GM06990 (cell line): Measurements from ENCODE around the gene EWSR1.

ENCODE experiments used
- DNase-seq: peaks from one replicate; pipeline ENCODE4 v3.0.0-alpha.2; 2011; ENCODE audit not compliant: insufficient read length; ENCODE audit errors: extremely low read depth
- H3K27me3 ChIP-seq: replicated peaks from 2 replicates; pipeline ENCODE4 v1.6.0; 2011; ENCODE audit warnings: low read length; ENCODE audit not compliant: control insufficient read depth, insufficient read depth
- H3K36me3 ChIP-seq: 2 replicates; pipeline ENCODE4 v1.5.1; 2011; ENCODE audit warnings: low read length; ENCODE audit not compliant: control insufficient read depth, insufficient read depth
- H3K4me3 ChIP-seq: replicated peaks from 2 replicates; pipeline ENCODE4 v1.5.1; 2011; ENCODE audit warnings: low read depth, mild to moderate bottlenecking, control low read depth, low read length
- CTCF ChIP-seq: IDR thresholded peaks from 2 replicates; pipeline ENCODE4 v1.5.1; 2011; ENCODE audit warnings: low read length, control low read depth, mild to moderate bottlenecking, inconsistent platforms; ENCODE audit not compliant: insufficient read depth, poor library complexity, severe bottlenecking

The EWSR1 gene

GRCh38 chr22:29224859-29225410 is 43.1 kb upstream of the EWSR1 start:
- no peaks in the 10 kb centered on the region for H3K27me3 ChIP-seq
- no peak for DNase-seq
- no peak for TF ChIP-seq CTCF
- no peak overlapping the region for H3K4me3 ChIP-seq
- no peaks in the 10 kb centered on the region for H3K36me3 ChIP-seq

- Histone ChIP-seq H3K36me3 (no peaks in the 10 kb centered on the region), H3K27me3 (no peaks in the 10 kb centered on the region), H3K4me3 (no peak overlapping the region)
- TF ChIP-seq CTCF = no peak
- DNase-seq = no peak
Measured at GRCh38 chr22:29225422-29226090, 42.5 kb upstream of the EWSR1 start.

GRCh38 chr22:29226351-29226981 is 41.6 kb upstream of the EWSR1 start:
- DNase-seq = no peak
- TF ChIP-seq CTCF = no peak

GRCh38 chr22:29230972-29231875 is 36.8 kb upstream of the EWSR1 start:
- H3K36me3 ChIP-seq = no peaks in the 10 kb centered on the region
- TF ChIP-seq CTCF = no peak
- no peak for DNase-seq

More at GRCh38 chr22:29226351-29226981, 41.6 kb upstream of the EWSR1 start:
- Histone ChIP-seq H3K36me3 (no peaks in the 10 kb centered on the region), H3K27me3 (no peaks in the 10 kb centered on the region), H3K4me3 (no peak overlapping the region)

GRCh38 chr22:29231971-29232959 is 35.8 kb upstream of the EWSR1 start:
- H3K36me3 ChIP-seq = no peaks in the 10 kb centered on the region
- no peak overlapping the region for H3K4me3 ChIP-seq
- DNase-seq = no peak
- no peak for TF ChIP-seq CTCF
- no peaks in the 10 kb centered on the region for H3K27me3 ChIP-seq

More at GRCh38 chr22:29230972-29231875, 36.8 kb upstream of the EWSR1 start:
- Histone ChIP-seq H3K27me3 (no peaks in the 10 kb centered on the region), H3K4me3 (no peak overlapping the region)
